Inflammatory macrophage (primary cell): ENCODE data around the gene ZNF732.
A peak's percentile ranks its signal among the peaks of the same experiment; 100 is the strongest.
"Not testable (repeated sequence)": the region's sequence is repeated elsewhere in the genome, so short reads cannot be mapped to it uniquely, and the experiment has no call there.

ENCODE experiments used
- DNase-seq, 2 donors: peaks; one replicate each; pipeline ENCODE4 v3.0.0-alpha.2; 2020 to 2022

Gene ZNF732

DNA sequence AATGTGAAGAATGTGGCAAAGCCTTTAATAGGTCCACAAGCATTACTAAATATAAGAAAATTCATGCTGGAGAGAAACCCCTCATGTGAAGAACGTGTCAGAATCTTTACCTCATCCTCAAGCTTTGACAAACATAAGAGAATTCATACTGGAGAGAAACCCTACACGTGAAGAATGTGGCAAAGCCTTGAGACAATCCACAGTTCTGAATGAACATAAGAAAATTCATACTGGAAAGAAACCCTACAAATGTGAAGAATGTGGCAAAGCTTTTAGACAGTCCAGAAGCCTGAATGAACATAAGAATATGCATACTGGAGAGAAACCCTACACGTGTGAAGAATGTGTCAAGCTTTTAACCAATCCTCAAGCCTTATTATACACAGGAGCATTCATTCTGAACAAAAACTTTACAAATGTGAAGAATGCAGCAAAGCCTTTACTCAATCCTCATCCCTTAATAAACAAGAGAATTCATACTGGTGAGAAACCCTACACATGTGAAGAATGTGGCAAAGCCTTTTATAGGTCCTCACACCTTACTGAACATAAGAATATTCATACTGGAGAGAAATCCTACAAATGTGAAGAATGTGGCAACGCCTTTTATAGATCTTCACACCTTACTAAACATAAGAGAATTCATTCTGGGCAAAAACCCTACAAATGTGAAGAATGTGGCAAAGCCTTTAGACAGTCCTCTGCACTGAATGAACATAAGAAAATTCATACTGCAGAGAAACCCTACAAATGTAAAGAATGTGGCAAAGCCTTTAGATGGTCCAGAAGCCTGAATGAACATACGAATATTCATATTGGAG lies 51.1 kb downstream of the ZNF732 start:
- no peak for DNase-seq

DNA sequence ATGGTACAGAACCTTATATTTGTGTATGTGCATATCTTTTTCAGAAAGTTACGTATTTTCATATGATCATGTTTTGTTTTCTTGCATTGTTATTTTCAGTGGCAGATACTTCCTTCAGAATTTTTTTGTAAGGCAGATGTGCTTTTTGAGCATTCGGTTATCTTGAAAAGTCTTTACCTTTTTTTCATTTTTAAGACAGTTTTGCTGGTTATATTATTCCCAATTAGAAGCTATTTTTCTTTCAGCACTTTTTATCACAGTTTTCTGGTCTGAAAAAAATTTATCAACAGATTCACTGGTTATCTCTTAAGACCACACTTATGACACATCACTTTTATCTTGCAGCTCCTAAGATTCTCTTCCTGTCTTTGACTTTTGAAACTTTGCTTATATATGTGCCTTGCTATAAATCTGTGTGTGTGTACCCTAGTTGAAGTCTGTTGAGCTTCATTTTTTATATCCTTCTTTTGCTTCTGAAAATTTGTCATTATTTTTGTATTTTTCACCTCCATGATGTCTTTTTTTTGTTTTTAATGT lies 53.1 kb downstream of the ZNF732 start:
- DNase-seq: no peak

DNA sequence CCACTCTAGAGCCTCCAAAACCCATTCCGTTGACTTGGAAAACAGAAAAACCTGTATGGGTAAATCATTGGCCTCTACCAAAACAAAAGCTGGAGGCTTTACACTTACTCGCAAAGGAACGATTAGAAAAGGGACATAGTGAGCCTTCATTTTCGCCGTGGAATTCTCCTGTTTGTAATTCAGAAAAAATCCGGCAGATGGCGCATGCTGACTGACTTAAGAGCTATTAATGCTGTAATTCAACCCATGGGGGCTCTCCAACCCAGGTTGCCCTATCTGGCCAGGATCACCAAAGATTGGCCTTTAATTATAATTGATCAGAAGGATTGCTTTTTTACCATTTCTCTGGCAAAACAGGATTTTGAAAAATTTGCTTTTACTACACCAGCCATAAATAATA lies 60.8 kb downstream of the ZNF732 start:
- DNase-seq: peak; percentile 62 to 69

- DNase-seq: no peak
These were observed 61.8 kb downstream of the ZNF732 start for GRCh38 chr4:243426-243825.

DNA sequence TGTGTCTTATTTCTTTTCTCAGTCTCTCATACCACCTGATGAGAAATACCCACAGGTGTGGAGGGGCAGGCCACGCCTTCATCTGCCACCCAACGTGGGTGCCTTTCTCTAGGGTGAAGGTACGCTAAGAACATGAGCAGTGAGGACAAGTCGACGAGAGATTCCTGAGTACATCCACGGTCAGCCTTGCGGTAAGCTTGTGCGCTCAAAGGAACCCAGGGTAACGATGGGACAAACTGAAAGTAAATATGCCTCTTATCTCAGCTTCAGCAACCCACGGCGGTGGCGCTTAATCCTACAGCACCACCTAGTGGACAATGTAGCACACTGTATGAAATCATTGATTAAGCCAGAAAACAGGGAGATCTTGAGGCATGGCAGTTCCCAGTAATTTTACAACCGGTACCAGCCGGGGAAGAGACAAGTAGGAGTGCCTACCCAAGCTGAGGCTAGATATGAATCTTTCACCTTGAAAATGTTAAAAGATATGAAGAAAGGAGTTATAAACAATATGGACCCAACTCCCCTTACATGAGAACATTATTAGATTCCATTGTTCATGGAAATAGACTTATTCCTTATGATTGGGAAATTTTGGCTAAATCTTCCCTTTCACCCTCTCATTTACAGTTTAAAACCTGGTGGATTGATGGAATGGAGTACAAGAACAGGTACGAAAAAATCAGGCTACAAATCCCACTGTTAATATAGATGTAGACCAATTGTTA lies 63.0 kb downstream of the ZNF732 start:
- peak; percentile 83 to 85 for DNase-seq

- not testable (repeated sequence) for DNase-seq
These were observed 63.9 kb downstream of the ZNF732 start for GRCh38 chr4:241411-241810.

GRCh38 chr4:236028-236427 lies 69.2 kb downstream of the ZNF732 start:
- no peak for DNase-seq

DNA sequence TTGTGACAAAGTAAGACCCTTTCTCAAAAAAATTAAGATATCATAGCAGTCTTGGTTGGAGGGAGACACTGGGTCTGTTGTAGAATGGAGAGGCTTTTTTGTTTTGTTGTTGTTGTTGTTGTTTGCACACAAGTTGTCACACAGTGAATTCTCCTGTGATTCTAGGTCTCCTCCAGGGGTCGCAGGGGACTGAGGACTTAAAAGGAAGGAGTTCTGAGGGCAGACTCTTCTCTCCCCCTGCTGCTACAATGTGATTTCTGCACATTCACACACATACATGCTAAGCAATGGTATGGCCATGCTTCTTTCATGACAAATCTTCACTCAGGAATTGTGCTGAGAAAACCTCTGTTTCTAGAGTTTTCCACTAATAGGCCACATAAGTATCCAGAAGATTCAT lies 71.1 kb downstream of the ZNF732 start:
- no peak for DNase-seq

- no peak for DNase-seq
These were observed 81.3 kb downstream of the ZNF732 start for GRCh38 chr4:223913-224497.
